ENCODE data around the gene BICRAL. TPM values are rescaled to one million over a fixed set of nuclear protein-coding genes. Genes with fewer than 3 reads are reported as not detected.

Gene BICRAL
- total and polyA plus RNA-seq, 9 of the 15 experiments (the other 6 are each of a cell fraction or from before 2014, with no cell fraction given), result 1.2 to 11.9 (median 5.6) TPM

GRCh38 chr6:42783177-42783875 is 1.5 kb downstream of the BICRAL start (continued):
- TF ChIP-seq GATA2 (CRISPR knock-in tag; IDR thresholded peaks at IDR 0.05) (no peak), PTBP1 (IDR thresholded peaks at IDR 0.05; ENCODE audit: low read depth, low read length) (peak; percentile 47; the same call in 1 of the 2 replicates), FOXK1 (CRISPR knock-in tag; IDR thresholded peaks at IDR 0.05; ENCODE audit: borderline replicate concordance) (0 out of 2 replicates have a peak, but pooled peaks have one; percentile 44), NFRKB (IDR thresholded peaks at IDR 0.05; ENCODE audit: low read depth) (peak; percentile 99), KLF10 (CRISPR knock-in tag; IDR thresholded peaks at IDR 0.05) (no peak), BRD9 (IDR thresholded peaks at IDR 0.05; ENCODE audit: low read depth, partially characterized antibody) (peak; percentile 76), HNRNPLL (IDR thresholded peaks at IDR 0.05; ENCODE audit: low read depth, low read length, poor library complexity, severe bottlenecking) (peak; percentile 40), RBM14 (IDR thresholded peaks at IDR 0.05; ENCODE audit: borderline replicate concordance, insufficient read depth, low read depth, low read length) (peak; percentile 90), CBFA2T2 (conservative IDR thresholded peaks at IDR 0.05) (no peak), FOXJ3 (CRISPR knock-in tag; IDR thresholded peaks at IDR 0.05) (no peak), CREBBP (IDR thresholded peaks at IDR 0.05; ENCODE audit: low read depth, low read length) (no peak), ZNF280B (CRISPR knock-in tag; IDR thresholded peaks at IDR 0.05) (peak; percentile 30; the same call in 1 of the 2 replicates), COPS2 (conservative IDR thresholded peaks at IDR 0.05) (no peak), GATAD2B (IDR thresholded peaks at IDR 0.05; ENCODE audit: borderline replicate concordance) (peak; percentile 82), CREB3L1 (IDR thresholded peaks at IDR 0.05; ENCODE audit: borderline replicate concordance, low read depth) (peak; percentile 65), CBFA2T3 (IDR thresholded peaks at IDR 0.05) (no peak), NR1H2 (CRISPR knock-in tag; IDR thresholded peaks at IDR 0.05) (0 out of 2 replicates have a peak, but pooled peaks have one; percentile 62), ZKSCAN3 (CRISPR knock-in tag; IDR thresholded peaks at IDR 0.05) (no peak), TAL1 (IDR thresholded peaks at IDR 0.05) (no peak), SRSF1 (IDR thresholded peaks at IDR 0.05; ENCODE audit: low read depth, low read length) (peak; percentile 94; the same call in 1 of the 2 replicates), ID3 (CRISPR knock-in tag; IDR thresholded peaks at IDR 0.05) (no peak), ID3 (tag; IDR thresholded peaks at IDR 0.05) (peak; percentile 92), SRSF3 (IDR thresholded peaks at IDR 0.05; ENCODE audit: insufficient read depth, low read length) (peak; percentile 23; the same call in 1 of the 2 replicates), LCOR (CRISPR knock-in tag; IDR thresholded peaks at IDR 0.05) (peak; percentile 46; the same call in 1 of the 2 replicates), RNF2 (IDR thresholded peaks at IDR 0.05) (peak; percentile 65; the same call in 1 of the 2 replicates)

Data from K562 (cell line).